Smooth muscle cell (in vitro differentiated cells): ENCODE measurements around the gene RNASE11. TPM values are rescaled to one million over a fixed set of nuclear protein-coding genes. Genes with fewer than 3 reads are reported as not detected.

Experiments used
- DNase-seq: peaks from one replicate; lab custom pipeline; 2025; ENCODE audit not compliant: unreplicated experiment; lab: John Stamatoyannopoulos, UW
- H2AFZ ChIP-seq: fragments of 200-600 bp; sonication (generic); 2 replicates; pipeline ENCODE4 v1.6.0; 2016; ENCODE audit warnings: antibody characterized with exemption, low read depth, mild to moderate bottlenecking
- H3F3A ChIP-seq: fragments of 200-600 bp; sonication (generic); 2 replicates; pipeline ENCODE4 v1.6.0; 2017; ENCODE audit warnings: antibody characterized with exemption, low read depth
- H3K27ac ChIP-seq: fragments of 200-600 bp; sonication (generic); 2 replicates; pipeline ENCODE4 v1.5.1; 2016; ENCODE audit warnings: low read depth, mild to moderate bottlenecking
- H3K27me3 ChIP-seq: fragments of 200-600 bp; sonication (generic); 2 replicates; pipeline ENCODE4 v1.6.1; 2016; ENCODE audit warnings: low read depth, mild to moderate bottlenecking
- H3K36me3 ChIP-seq: fragments of 200-600 bp; sonication (generic); 2 replicates; pipeline ENCODE4 v1.5.1; 2016; ENCODE audit warnings: low read depth
- H3K4me1 ChIP-seq: fragments of 200-600 bp; sonication (generic); 2 replicates; pipeline ENCODE4 v1.5.1; 2016; ENCODE audit warnings: low read depth
- H3K4me2 ChIP-seq: fragments of 200-600 bp; sonication (generic); 2 replicates; pipeline ENCODE4 v1.6.0; 2016; ENCODE audit warnings: mild to moderate bottlenecking
- H3K4me3 ChIP-seq: fragments of 200-600 bp; sonication (generic); 2 replicates; pipeline ENCODE4 v1.5.1; 2016; ENCODE audit warnings: mild to moderate bottlenecking
- H3K79me2 ChIP-seq: fragments of 200-600 bp; sonication (generic); 2 replicates; pipeline ENCODE4 v1.6.0; 2016; ENCODE audit warnings: low read depth, mild to moderate bottlenecking
- H3K9ac ChIP-seq: fragments of 200-600 bp; sonication (generic); 2 replicates; pipeline ENCODE4 v1.6.0; 2016; ENCODE audit warnings: low read depth
- H3K9me3 ChIP-seq: fragments of 200-600 bp; sonication (generic); replicated peaks from 2 replicates; pipeline ENCODE4 v1.5.1; 2016; ENCODE audit warnings: low read depth
- H4K20me1 ChIP-seq: fragments of 200-600 bp; sonication (generic); 2 replicates; pipeline ENCODE4 v1.6.0; 2016; ENCODE audit warnings: low read depth
- WGBS: methylation state at CpG from one replicate; pipeline ENCODE4 v1.1.7; 2016; ENCODE audit warnings: low lambda C conversion rate; 5-methylcytosine and 5-hydroxymethylcytosine counted together
- polyA plus RNA-seq: library from polyadenylated mRNA; unstranded; fragments of >200 nt; fragmentation: Nextera tagmentation; extraction: Ambion mirVana; gene quantifications from 2 replicates; pipeline ENCODE4 v1.2.1, GENCODE V29; 2016
- total RNA-seq: library from RNA; depleted of rRNA; stranded (reverse); fragments of >200 nt; gene quantifications from 2 replicates; pipeline ENCODE4 v1.2.3, GENCODE V29; 2014
- TF ChIP-seq, protein P1 (sequence below): fragments of 200-600 bp; sonication (generic); IDR thresholded peaks from 2 replicates; pipeline ENCODE4 v1.5.1; 2017; ENCODE audit warnings: borderline replicate concordance, mild to moderate bottlenecking, antibody characterized with exemption; ENCODE audit not compliant: insufficient read depth, poor library complexity, severe bottlenecking

RNASE11 gene
- total and polyA plus RNA-seq, 2 experiments from 2014 or later, result not detected

GRCh38 chr14:20606902-20607242, 19.1 kb upstream of the RNASE11 start:
- Histone ChIP-seq H3K36me3 (no peaks in the 10 kb centered on the region), H3K9ac (no peak overlapping the region), H3K79me2 (no peaks in the 10 kb centered on the region), H3F3A (no peaks in the 10 kb centered on the region), H3K4me3 (no peak overlapping the region), H3K27ac (no peak overlapping the region), H3K9me3 (no peaks in the 10 kb centered on the region), H3K27me3 (no peaks in the 10 kb centered on the region), H2AFZ (no peak overlapping the region), H3K4me1 (no peaks in the 10 kb centered on the region), H4K20me1 (no peaks in the 10 kb centered on the region), H3K4me2 (no peak overlapping the region)
- 76% methylated on average over 2 of the region's 2 CpGs for WGBS
- DNase-seq, result no peak
- TF ChIP-seq, protein P1, sequence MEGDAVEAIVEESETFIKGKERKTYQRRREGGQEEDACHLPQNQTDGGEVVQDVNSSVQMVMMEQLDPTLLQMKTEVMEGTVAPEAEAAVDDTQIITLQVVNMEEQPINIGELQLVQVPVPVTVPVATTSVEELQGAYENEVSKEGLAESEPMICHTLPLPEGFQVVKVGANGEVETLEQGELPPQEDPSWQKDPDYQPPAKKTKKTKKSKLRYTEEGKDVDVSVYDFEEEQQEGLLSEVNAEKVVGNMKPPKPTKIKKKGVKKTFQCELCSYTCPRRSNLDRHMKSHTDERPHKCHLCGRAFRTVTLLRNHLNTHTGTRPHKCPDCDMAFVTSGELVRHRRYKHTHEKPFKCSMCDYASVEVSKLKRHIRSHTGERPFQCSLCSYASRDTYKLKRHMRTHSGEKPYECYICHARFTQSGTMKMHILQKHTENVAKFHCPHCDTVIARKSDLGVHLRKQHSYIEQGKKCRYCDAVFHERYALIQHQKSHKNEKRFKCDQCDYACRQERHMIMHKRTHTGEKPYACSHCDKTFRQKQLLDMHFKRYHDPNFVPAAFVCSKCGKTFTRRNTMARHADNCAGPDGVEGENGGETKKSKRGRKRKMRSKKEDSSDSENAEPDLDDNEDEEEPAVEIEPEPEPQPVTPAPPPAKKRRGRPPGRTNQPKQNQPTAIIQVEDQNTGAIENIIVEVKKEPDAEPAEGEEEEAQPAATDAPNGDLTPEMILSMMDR, result no peak

DNA sequence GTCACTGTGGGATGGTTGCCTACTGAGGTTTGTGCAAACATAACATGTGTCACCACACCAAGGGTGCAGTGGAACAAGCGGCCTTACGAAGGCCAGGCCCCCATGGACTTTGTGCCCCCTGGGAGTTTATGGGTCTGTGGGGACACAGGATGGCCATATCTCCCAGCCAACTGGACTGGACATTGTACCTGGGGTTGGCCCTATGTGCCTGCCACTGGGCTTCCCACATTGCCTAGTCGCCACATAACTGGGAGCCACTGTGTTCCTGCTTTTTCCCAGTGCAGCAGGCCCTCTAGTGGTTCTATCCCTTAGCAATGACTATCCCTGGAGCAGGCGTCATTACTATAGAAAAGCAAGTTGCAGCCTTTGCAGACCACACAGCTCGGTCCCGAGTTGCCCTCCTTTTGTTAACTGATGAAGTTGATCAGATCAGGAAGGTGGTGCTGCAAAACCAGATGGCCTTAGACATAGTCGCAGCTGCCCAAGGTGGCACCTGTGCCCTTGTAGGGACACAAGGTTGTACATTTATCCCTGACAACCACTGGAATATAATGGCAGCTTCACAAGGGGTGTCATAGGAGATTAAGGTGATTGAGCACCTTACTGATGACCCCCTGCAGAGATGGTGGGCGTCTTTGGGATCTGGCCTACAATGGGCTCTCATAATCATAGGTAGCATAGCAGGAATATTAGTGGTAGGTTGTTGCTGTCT, 18.5 kb upstream of the RNASE11 start:
- DNase-seq, result no peak

GRCh38 chr14:20603813-20604690, 16.3 kb upstream of the RNASE11 start:
- Histone ChIP-seq H3F3A (no peaks in the 10 kb centered on the region), H2AFZ (no peak overlapping the region), H4K20me1 (no peaks in the 10 kb centered on the region), H3K27me3 (no peaks in the 10 kb centered on the region), H3K9me3 (no peaks in the 10 kb centered on the region), H3K27ac (no peak overlapping the region), H3K4me2 (no peak overlapping the region), H3K4me3 (no peak overlapping the region), H3K79me2 (no peaks in the 10 kb centered on the region), H3K9ac (no peak overlapping the region), H3K36me3 (no peaks in the 10 kb centered on the region), H3K4me1 (no peaks in the 10 kb centered on the region)
- WGBS, result 92% methylated on average over 13 of the region's 13 CpGs
- no peak for DNase-seq
- TF ChIP-seq, protein P1, result no peak

More for the DNA sequence above, 18.5 kb upstream of the RNASE11 start:
- H3K27ac ChIP-seq, result no peak overlapping the region
- H4K20me1 ChIP-seq, result no peaks in the 10 kb centered on the region
- H3K4me1 ChIP-seq, result no peaks in the 10 kb centered on the region
- TF ChIP-seq, protein P1, result peak; percentile 41
- no peaks in the 10 kb centered on the region for H3K27me3 ChIP-seq
- no peak overlapping the region for H2AFZ ChIP-seq
- no peaks in the 10 kb centered on the region for H3K9me3 ChIP-seq
- H3K4me2 ChIP-seq, result no peak overlapping the region
- H3K9ac ChIP-seq, result no peak overlapping the region
- no peaks in the 10 kb centered on the region for H3K79me2 ChIP-seq
- no peaks in the 10 kb centered on the region for H3F3A ChIP-seq
- H3K36me3 ChIP-seq, result no peaks in the 10 kb centered on the region
- WGBS, result 39% methylated on average over 8 of the region's 8 CpGs
- no peak overlapping the region for H3K4me3 ChIP-seq
